ENCODE results near the gene ZDHHC8.

ZDHHC8 gene

DNA sequence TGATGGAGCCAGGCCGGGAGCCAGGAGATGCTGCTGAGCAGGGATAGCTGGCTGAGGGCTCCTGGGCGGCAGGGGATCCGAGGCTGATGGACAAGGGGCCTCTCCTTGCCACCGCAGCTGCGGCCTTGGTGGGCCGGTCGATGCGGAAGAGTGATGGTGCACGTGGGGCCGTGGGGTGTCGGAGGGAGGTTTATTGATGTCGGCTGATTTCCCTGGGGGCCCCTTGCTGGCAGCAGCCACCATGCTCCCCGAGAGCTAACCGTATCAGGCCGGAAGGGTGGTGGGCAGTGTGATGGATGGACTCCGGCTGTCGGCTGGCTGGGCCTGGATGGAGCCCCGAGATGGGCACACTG lies 50.3 kb downstream of the ZDHHC8 start:
- Histone ChIP-seq H3K27me3 (ENCODE audit: control insufficient read depth, low read length) (no peaks in the 10 kb centered on the region), H3K27ac (ENCODE audit: low read depth, low read length) (no peak overlapping the region), H3K4me3 (ENCODE audit: low read length) (no peak overlapping the region), H3K9me2 (replicated peaks; ENCODE audit: control insufficient read depth, low read length) (no peaks in the 10 kb centered on the region), H3K4me1 (ENCODE audit: control insufficient read depth, low read length) (no peaks in the 10 kb centered on the region), H3K9me3 (ENCODE audit: control insufficient read depth, insufficient read depth, low read length) (no peaks in the 10 kb centered on the region), H3F3A (ENCODE audit: control insufficient read depth, insufficient read depth) (no peaks in the 10 kb centered on the region), H3K36me3 (ENCODE audit: control insufficient read depth, low read length) (no peaks in the 10 kb centered on the region), H3K4me2 (ENCODE audit: low read length) (no peak overlapping the region), H3K79me2 (ENCODE audit: control insufficient read depth, low read length) (no peaks in the 10 kb centered on the region), H4K20me1 (ENCODE audit: control insufficient read depth, insufficient read depth, low read depth, low read length) (no peaks in the 10 kb centered on the region)
- TF ChIP-seq EZH2phosphoT487 (IDR thresholded peaks at IDR 0.05; ENCODE audit: borderline replicate concordance, low read length): no peak
- no peak for TF ChIP-seq CTCF (IDR thresholded peaks at IDR 0.05; ENCODE audit: low read depth, low read length, poor library complexity, severe bottlenecking)

DNA sequence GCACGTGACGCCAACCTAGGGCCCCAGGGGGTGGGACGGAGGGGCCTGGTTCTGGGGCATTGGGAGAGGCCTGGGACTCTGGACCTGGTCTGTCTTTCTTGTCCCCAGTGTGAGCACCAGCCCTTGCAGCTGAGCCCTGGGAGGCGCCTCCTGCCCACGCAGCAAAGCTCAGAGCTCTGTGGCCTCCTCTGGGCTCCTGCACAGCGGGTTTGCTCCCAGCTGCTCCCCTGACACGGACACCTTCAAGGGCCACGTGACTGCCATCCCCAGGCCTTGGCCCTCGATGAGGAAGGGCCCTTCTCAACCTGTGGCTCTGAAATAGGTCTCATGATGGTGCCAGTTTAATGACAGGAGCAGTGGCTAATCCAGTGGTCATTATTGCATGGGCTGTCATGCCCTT lies 50.8 kb downstream of the ZDHHC8 start:
- H3K4me2 ChIP-seq (ENCODE audit: low read length): no peak overlapping the region
- no peaks in the 10 kb centered on the region for H3K36me3 ChIP-seq (ENCODE audit: control insufficient read depth, low read length)

GRCh38 chr22:20183101-20183500 lies 51.5 kb downstream of the ZDHHC8 start:
- H3K27ac ChIP-seq (ENCODE audit: low read depth, low read length): no peak overlapping the region
- no peaks in the 10 kb centered on the region for H3F3A ChIP-seq (ENCODE audit: control insufficient read depth, insufficient read depth)
- no peaks in the 10 kb centered on the region for H3K36me3 ChIP-seq (ENCODE audit: control insufficient read depth, low read length)
- no peak overlapping the region for H3K4me3 ChIP-seq (ENCODE audit: low read length)
- H3K79me2 ChIP-seq (ENCODE audit: control insufficient read depth, low read length): no peaks in the 10 kb centered on the region
- TF ChIP-seq EZH2phosphoT487 (IDR thresholded peaks at IDR 0.05; ENCODE audit: borderline replicate concordance, low read length): no peak
- no peaks in the 10 kb centered on the region for H3K9me3 ChIP-seq (ENCODE audit: control insufficient read depth, insufficient read depth, low read length)
- no peaks in the 10 kb centered on the region for H4K20me1 ChIP-seq (ENCODE audit: control insufficient read depth, insufficient read depth, low read depth, low read length)
- no peak overlapping the region for H3K4me2 ChIP-seq (ENCODE audit: low read length)
- no peaks in the 10 kb centered on the region for H3K4me1 ChIP-seq (ENCODE audit: control insufficient read depth, low read length)
- no peaks in the 10 kb centered on the region for H3K9me2 ChIP-seq (replicated peaks; ENCODE audit: control insufficient read depth, low read length)
- no peaks in the 10 kb centered on the region for H3K27me3 ChIP-seq (ENCODE audit: control insufficient read depth, low read length)

More for the DNA sequence above, 50.8 kb downstream of the ZDHHC8 start:
- no peak overlapping the region for H3K27ac ChIP-seq (ENCODE audit: low read depth, low read length)
- H3K4me3 ChIP-seq (ENCODE audit: low read length): no peak overlapping the region
- H3K4me1 ChIP-seq (ENCODE audit: control insufficient read depth, low read length): no peaks in the 10 kb centered on the region
- H3K9me2 ChIP-seq (replicated peaks; ENCODE audit: control insufficient read depth, low read length): no peaks in the 10 kb centered on the region
- no peaks in the 10 kb centered on the region for H3K27me3 ChIP-seq (ENCODE audit: control insufficient read depth, low read length)
- H3F3A ChIP-seq (ENCODE audit: control insufficient read depth, insufficient read depth): no peaks in the 10 kb centered on the region
- H3K9me3 ChIP-seq (ENCODE audit: control insufficient read depth, insufficient read depth, low read length): no peaks in the 10 kb centered on the region
- TF ChIP-seq EZH2phosphoT487 (IDR thresholded peaks at IDR 0.05; ENCODE audit: borderline replicate concordance, low read length) (no peak), CTCF (IDR thresholded peaks at IDR 0.05; ENCODE audit: low read depth, low read length, poor library complexity, severe bottlenecking) (no peak)
- no peaks in the 10 kb centered on the region for H4K20me1 ChIP-seq (ENCODE audit: control insufficient read depth, insufficient read depth, low read depth, low read length)
- no peaks in the 10 kb centered on the region for H3K79me2 ChIP-seq (ENCODE audit: control insufficient read depth, low read length)

GRCh38 chr22:20183823-20184222 lies 52.2 kb downstream of the ZDHHC8 start:
- H3K79me2 ChIP-seq (ENCODE audit: control insufficient read depth, low read length): no peaks in the 10 kb centered on the region
- TF ChIP-seq EZH2phosphoT487 (IDR thresholded peaks at IDR 0.05; ENCODE audit: borderline replicate concordance, low read length): no peak
- no peak for TF ChIP-seq CTCF (IDR thresholded peaks at IDR 0.05; ENCODE audit: low read depth, low read length, poor library complexity, severe bottlenecking)
- H3K9me2 ChIP-seq (replicated peaks; ENCODE audit: control insufficient read depth, low read length): no peaks in the 10 kb centered on the region
- H3K4me3 ChIP-seq (ENCODE audit: low read length): no peak overlapping the region
- no peak overlapping the region for H3K4me2 ChIP-seq (ENCODE audit: low read length)
- H3K4me1 ChIP-seq (ENCODE audit: control insufficient read depth, low read length): no peaks in the 10 kb centered on the region
- no peaks in the 10 kb centered on the region for H3K27me3 ChIP-seq (ENCODE audit: control insufficient read depth, low read length)
- no peaks in the 10 kb centered on the region for H3K9me3 ChIP-seq (ENCODE audit: control insufficient read depth, insufficient read depth, low read length)
- H3K36me3 ChIP-seq (ENCODE audit: control insufficient read depth, low read length): no peaks in the 10 kb centered on the region
- H3F3A ChIP-seq (ENCODE audit: control insufficient read depth, insufficient read depth): no peaks in the 10 kb centered on the region
- no peak overlapping the region for H3K27ac ChIP-seq (ENCODE audit: low read depth, low read length)
- H4K20me1 ChIP-seq (ENCODE audit: control insufficient read depth, insufficient read depth, low read depth, low read length): no peaks in the 10 kb centered on the region

All from DOHH2 (cell line).